ENCODE measurements around the gene CFAP54. TPM values are rescaled to one million over a fixed set of nuclear protein-coding genes. Genes with fewer than 3 reads are reported as not detected.

CFAP54 gene
- total RNA-seq, 1 donor from 2014 or later = 0.64 TPM

Other genes starting within 250 kb of the CFAP54 start
- gene CDK17, start 89.1 kb upstream of the CFAP54 start, total RNA-seq = 52.1 and 57.3 TPM in 2 replicates

Data from activated B cell treated with CpG ODN at 0.5 μM for 24 hours (primary cell).